CD14-positive monocyte (primary cell): ENCODE results near the gene KIZ. TPM values are rescaled to one million over a fixed set of nuclear protein-coding genes. Genes with fewer than 3 reads are reported as not detected.

Experiments
- DNase-seq, 3 donors: peaks; one replicate each; pipeline ENCODE4 v3.0.0-alpha.2; 2011 to 2022
- H2AFZ ChIP-seq: 2 replicates; pipeline ENCODE4 v1.6.0; 2012; ENCODE audit warnings: mild to moderate bottlenecking, low read depth, low read length, inconsistent platforms; ENCODE audit not compliant: insufficient read depth, poor library complexity, severe bottlenecking
- H3K27ac ChIP-seq, 2 donors: 1 replicate in 1 of 2; 2 replicates in 1 of 2; pipeline ENCODE4 v1.5.1; 2012 to 2013; ENCODE audit warnings: low read length in 2 of 2, control low read depth in 1 of 2, inconsistent platforms in 1 of 2, low read depth in 1 of 2, mild to moderate bottlenecking in 1 of 2
- H3K27me3 ChIP-seq, 2 donors: one replicate each; pipeline versions ENCODE4 v1.6.0 to v1.6.1; 2011 to 2013; ENCODE audit warnings: low read length in 2 of 2; ENCODE audit not compliant: control insufficient read depth in 2 of 2, insufficient read depth in 2 of 2
- H3K36me3 ChIP-seq, 2 donors: replicated peaks in 1 of 2; 1 replicate in 1 of 2; 2 replicates in 1 of 2; pipeline versions ENCODE4 v1.5.1 to v1.6.1; 2012 to 2013; ENCODE audit warnings: low read length in 2 of 2, control low read depth in 1 of 2, inconsistent platforms in 1 of 2, mild to moderate bottlenecking in 1 of 2; ENCODE audit not compliant: insufficient read depth in 2 of 2, control insufficient read depth in 1 of 2
- H3K4me1 ChIP-seq, 2 donors: 1 replicate in 1 of 2; 2 replicates in 1 of 2; pipeline versions ENCODE4 v1.5.1 to v1.6.1; 2012 to 2013; ENCODE audit warnings: low read length in 2 of 2, control low read depth in 1 of 2, inconsistent platforms in 1 of 2, mild to moderate bottlenecking in 1 of 2, moderate library complexity in 1 of 2; ENCODE audit not compliant: insufficient read depth in 2 of 2, control insufficient read depth in 1 of 2
- H3K4me2 ChIP-seq: replicated peaks from 2 replicates; pipeline ENCODE3; 2012; ENCODE audit warnings: low read length, moderate library complexity, mild to moderate bottlenecking; ENCODE audit not compliant: poor library complexity, severe bottlenecking; ENCODE audit errors: extremely low read depth
- H3K4me3 ChIP-seq, 3 experiments: fragments of 200-600 bp in 1 of 3; sonication (generic) in 1 of 3; replicated peaks in 1 of 3; 1 replicate in 2 of 3; 2 replicates in 1 of 3; pipeline ENCODE4 v1.5.1; 2011 to 2013; ENCODE audit warnings: low read length in 3 of 3, mild to moderate bottlenecking in 3 of 3, control low read depth in 2 of 3, low read depth in 2 of 3, inconsistent platforms in 1 of 3, moderate library complexity in 1 of 3
- H3K79me2 ChIP-seq: 2 replicates; pipeline ENCODE4 v1.6.0; 2012; ENCODE audit warnings: mild to moderate bottlenecking, control low read depth, inconsistent platforms, low read length, moderate library complexity; ENCODE audit not compliant: insufficient read depth
- H3K9ac ChIP-seq: 2 replicates; pipeline ENCODE4 v1.6.0; 2017; ENCODE audit warnings: low read length, mild to moderate bottlenecking; ENCODE audit not compliant: insufficient read depth, poor library complexity, severe bottlenecking
- H3K9me3 ChIP-seq, 2 donors: replicated peaks in 1 of 2; 1 replicate in 1 of 2; 2 replicates in 1 of 2; pipeline versions ENCODE4 v1.5.1 to v1.6.1; 2012 to 2013; ENCODE audit warnings: low read length in 2 of 2, control low read depth in 1 of 2; ENCODE audit not compliant: control insufficient read depth in 1 of 2, insufficient read depth in 1 of 2
- H4K20me1 ChIP-seq: 2 replicates; pipeline ENCODE4 v1.6.0; 2012; ENCODE audit warnings: mild to moderate bottlenecking, low read length, control low read depth, moderate library complexity; ENCODE audit not compliant: insufficient read depth
- H3K27ac Mint-ChIP-seq, 7 donors: one replicate each; pipeline ENCODE4 v1.8.0; 2020; ENCODE audit warnings: mild to moderate bottlenecking in 7 of 7, mixed read lengths in 7 of 7, moderate library complexity in 6 of 7, inconsistent platforms in 2 of 7
- H3K27me3 Mint-ChIP-seq, 3 donors: one replicate each; pipeline ENCODE4 v1.8.0; 2021 to 2022; ENCODE audit warnings: low read depth in 3 of 3, mild to moderate bottlenecking in 3 of 3, mixed read lengths in 3 of 3, moderate library complexity in 3 of 3, inconsistent platforms in 1 of 3
- H3K36me3 Mint-ChIP-seq, 2 donors: one replicate each; pipeline ENCODE4 v1.8.0; 2020; ENCODE audit warnings: mixed read lengths in 2 of 2, inconsistent platforms in 1 of 2, mild to moderate bottlenecking in 1 of 2
- H3K4me1 Mint-ChIP-seq: one replicate; pipeline ENCODE4 v1.8.0; 2020; ENCODE audit warnings: mild to moderate bottlenecking, mixed read lengths
- H3K4me3 Mint-ChIP-seq, 2 donors: one replicate each; pipeline ENCODE4 v1.8.0; 2020; ENCODE audit warnings: mild to moderate bottlenecking in 2 of 2, mixed read lengths in 2 of 2, moderate library complexity in 1 of 2
- H3K9me3 Mint-ChIP-seq, 7 donors: one replicate each; pipeline ENCODE4 v1.8.0; 2020 to 2022; ENCODE audit warnings: mixed read lengths in 7 of 7, mild to moderate bottlenecking in 6 of 7, moderate library complexity in 6 of 7, inconsistent platforms in 2 of 7
- WGBS: methylation state at CpG from one replicate; pipeline ENCODE4 v1.1.5; 2013; ENCODE audit warnings: missing lambda C conversion rate; ENCODE audit not compliant: insufficient coverage; 5-methylcytosine and 5-hydroxymethylcytosine counted together
- intact Hi-C, 2 donors: fragments of 100-400 bp; cut with micrococcal nuclease; formaldehyde crosslinking; loops; one replicate each; pipeline versions ENCODE4 v1.15.0 to v1.15.1; 2023
- polyA plus RNA-seq, 3 donors: library from polyadenylated mRNA; depleted of rRNA in 1 of 3; unstranded in 2 of 3; stranded (reverse) in 1 of 3; fragments of 300-500 nt in 2 of 3; fragments of >200 nt in 1 of 3; fragmentation: Illumina TruSeq in 2 of 3; gene quantifications; 1 replicate in 2 of 3; 2 replicates in 1 of 3; pipeline ENCODE4 v1.2.3, GENCODE V29; 2012 to 2021
- TF ChIP-seq, protein P1 (sequence below): fragments of 200-600 bp; IDR thresholded peaks from one replicate; pipeline ENCODE4 v1.8.0; 2022; ENCODE audit warnings: antibody characterized with exemption, mild to moderate bottlenecking

The KIZ gene
- polyA plus RNA-seq, 3 donors: 7.2 to 13.2 (median 10.2) TPM

DNA sequence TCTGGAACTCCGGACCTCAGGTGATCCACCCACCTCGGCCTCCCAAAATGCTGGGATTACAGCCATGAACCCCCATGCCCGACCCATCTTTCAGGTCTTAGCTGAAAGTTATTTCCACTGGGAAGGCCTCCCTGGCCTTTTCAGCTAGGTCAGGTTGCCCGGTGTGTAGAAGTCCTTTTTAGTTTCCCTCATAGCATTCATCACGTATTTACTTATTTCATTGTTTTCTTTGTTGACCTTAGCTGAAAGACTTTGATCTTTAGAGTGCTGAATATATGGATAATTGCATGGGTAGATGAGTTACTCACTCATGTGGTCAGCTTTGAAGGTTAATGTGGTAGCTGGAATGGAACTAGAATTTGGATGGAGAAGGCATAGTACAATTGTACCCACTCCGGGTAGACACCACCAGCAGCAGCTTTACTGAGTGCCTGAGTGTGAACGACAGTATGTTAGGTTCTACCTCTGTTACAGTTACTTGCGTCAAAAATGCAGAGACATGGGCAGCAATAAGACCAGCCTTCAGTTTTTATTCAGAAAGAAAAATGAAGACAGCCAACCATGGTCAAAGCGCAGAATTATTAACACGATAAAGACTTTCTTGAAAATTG is 9.1 kb downstream of the KIZ start:
- TF ChIP-seq, protein P1, sequence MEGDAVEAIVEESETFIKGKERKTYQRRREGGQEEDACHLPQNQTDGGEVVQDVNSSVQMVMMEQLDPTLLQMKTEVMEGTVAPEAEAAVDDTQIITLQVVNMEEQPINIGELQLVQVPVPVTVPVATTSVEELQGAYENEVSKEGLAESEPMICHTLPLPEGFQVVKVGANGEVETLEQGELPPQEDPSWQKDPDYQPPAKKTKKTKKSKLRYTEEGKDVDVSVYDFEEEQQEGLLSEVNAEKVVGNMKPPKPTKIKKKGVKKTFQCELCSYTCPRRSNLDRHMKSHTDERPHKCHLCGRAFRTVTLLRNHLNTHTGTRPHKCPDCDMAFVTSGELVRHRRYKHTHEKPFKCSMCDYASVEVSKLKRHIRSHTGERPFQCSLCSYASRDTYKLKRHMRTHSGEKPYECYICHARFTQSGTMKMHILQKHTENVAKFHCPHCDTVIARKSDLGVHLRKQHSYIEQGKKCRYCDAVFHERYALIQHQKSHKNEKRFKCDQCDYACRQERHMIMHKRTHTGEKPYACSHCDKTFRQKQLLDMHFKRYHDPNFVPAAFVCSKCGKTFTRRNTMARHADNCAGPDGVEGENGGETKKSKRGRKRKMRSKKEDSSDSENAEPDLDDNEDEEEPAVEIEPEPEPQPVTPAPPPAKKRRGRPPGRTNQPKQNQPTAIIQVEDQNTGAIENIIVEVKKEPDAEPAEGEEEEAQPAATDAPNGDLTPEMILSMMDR: no peak
- no peak overlapping the region for H3K4me2 ChIP-seq
- H3K27me3 Mint-ChIP-seq: no peaks in the 10 kb centered on the region
- H3K4me1 Mint-ChIP-seq: no peaks in the 10 kb centered on the region
- no peak overlapping the region for H3K9ac ChIP-seq
- no peak overlapping the region for H3K27ac Mint-ChIP-seq
- no peaks in the 10 kb centered on the region for H3K9me3 Mint-ChIP-seq
- H3K4me3 Mint-ChIP-seq: no peak overlapping the region
- H3K4me1 ChIP-seq: no peaks in the 10 kb centered on the region
- no peaks in the 10 kb centered on the region for H3K27me3 ChIP-seq
- no peak for DNase-seq
- H4K20me1 ChIP-seq: no peaks in the 10 kb centered on the region
- peaks cover 0 to 11% of the 10 kb centered on the region in 2 donors for H3K36me3 ChIP-seq
- no peak overlapping the region for H3K27ac ChIP-seq
- no peaks in the 10 kb centered on the region for H3K79me2 ChIP-seq
- H3K36me3 Mint-ChIP-seq: peaks cover 41 to 43% of the 10 kb centered on the region in 2 donors
- intact Hi-C loops: no loop called here
- WGBS: 100% methylated on average over 6 of the region's 10 CpGs
- no peaks in the 10 kb centered on the region for H3K9me3 ChIP-seq
- no peak overlapping the region for H2AFZ ChIP-seq
- no peak overlapping the region for H3K4me3 ChIP-seq

DNA sequence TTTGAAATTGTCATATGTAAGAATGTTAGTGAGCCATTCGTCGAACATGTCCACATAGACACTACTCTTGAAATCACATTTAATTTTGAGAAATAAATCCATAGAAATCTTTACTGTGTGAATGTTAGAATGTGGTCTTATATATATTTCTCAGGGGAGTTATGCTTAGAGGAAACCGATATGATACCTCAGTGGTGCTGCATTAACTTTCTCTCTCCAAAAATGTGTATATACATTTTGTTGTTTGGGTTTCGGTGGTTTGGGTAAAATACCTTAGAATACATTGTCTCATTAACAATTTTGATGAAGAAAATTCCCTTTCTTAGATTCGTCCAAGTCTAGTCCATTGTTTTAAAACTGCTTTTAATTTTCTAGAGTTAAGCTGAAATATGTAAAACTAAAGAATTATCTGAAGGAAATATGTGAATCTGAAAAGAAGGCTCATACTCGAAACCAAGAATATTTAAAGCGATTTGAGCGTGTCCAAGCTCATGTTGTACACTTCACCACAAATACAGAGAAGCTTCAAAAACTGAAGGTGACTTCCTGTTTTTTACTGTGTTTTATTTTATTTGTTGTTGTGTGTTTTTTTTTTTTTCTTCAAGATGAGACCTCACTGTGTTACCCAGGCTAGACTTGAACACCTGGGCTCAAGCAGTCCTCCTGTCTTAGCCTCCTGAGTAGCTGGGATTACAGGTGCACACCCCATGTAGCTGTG is 10.3 kb downstream of the KIZ start:
- H3K27me3 ChIP-seq: no peaks in the 10 kb centered on the region
- H3K4me3 ChIP-seq: no peak overlapping the region
- no peaks in the 10 kb centered on the region for H3K79me2 ChIP-seq
- H4K20me1 ChIP-seq: no peaks in the 10 kb centered on the region
- Mint-ChIP-seq H3K27me3 (no peaks in the 10 kb centered on the region), H3K4me1 (no peaks in the 10 kb centered on the region), H3K36me3 (peaks cover 42 to 44% of the 10 kb centered on the region in 2 donors), H3K4me3 (no peak overlapping the region), H3K27ac (no peak overlapping the region), H3K9me3 (no peaks in the 10 kb centered on the region)
- TF ChIP-seq, protein P1: no peak
- no peaks in the 10 kb centered on the region for H3K4me1 ChIP-seq
- no peak for DNase-seq
- no peak overlapping the region for H3K4me2 ChIP-seq
- intact Hi-C loops: no loop called here
- no peak overlapping the region for H3K9ac ChIP-seq
- no peak overlapping the region for H2AFZ ChIP-seq
- no CpG with 5 or more reads among the region's 8 CpGs for WGBS
- H3K36me3 ChIP-seq: peaks cover 0 to 11% of the 10 kb centered on the region in 2 donors
- no peak overlapping the region for H3K27ac ChIP-seq
- H3K9me3 ChIP-seq: no peaks in the 10 kb centered on the region
